CD1c-positive myeloid dendritic cell (primary cell): ENCODE data around the gene ZNF273.
A peak's percentile ranks its signal among the peaks of the same experiment; 100 is the strongest.

Experiments used
- DNase-seq: peaks from one replicate; pipeline ENCODE4 v3.0.0-alpha.2; 2016; ENCODE audit errors: extremely low spot score

The ZNF273 gene

DNA sequence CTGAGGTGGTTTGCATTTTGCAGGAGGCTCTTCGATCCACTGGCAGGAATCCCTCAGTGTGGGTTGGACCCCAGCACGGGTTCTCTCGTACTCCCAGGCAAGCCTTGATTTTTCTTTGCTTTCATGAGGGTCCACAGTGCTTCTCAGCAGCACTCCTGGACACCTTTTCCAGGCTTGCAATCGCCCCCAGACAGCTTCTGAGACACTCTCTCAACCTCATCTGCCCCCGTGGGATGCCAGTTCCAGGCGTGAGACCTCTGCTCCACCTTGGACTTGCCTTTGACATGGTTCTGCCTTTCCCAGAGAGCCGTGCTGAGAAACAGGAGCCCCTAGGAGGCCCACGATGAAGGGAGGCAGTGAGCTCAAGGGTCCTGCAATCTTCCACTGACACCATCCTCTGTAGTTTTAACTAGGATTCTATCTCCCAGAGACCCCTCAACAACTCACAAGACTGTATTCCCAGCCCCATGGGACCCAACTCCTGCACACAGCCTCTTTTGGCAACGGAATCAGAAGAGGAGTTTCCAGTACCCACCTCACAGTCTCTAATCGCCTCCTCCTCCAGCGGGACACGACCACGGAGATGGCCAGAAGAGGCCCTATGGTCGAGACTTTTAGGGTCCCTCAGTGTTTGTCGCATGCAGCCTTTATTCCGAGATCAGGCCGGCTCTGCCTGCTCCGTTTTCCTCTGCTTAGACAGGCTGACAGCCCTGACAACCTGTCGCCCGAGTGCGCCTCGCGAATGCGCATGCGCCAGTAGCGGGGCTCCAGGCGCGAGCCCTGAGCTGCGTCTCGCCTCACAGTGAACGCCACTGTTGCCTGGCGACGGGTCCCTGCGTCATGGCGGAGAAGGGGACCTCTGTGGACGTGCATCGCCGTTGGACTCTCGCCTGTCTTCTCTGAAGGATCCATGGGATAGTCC, 26.0 kb upstream of the ZNF273 start:
- DNase-seq, result peak; percentile 22

DNA sequence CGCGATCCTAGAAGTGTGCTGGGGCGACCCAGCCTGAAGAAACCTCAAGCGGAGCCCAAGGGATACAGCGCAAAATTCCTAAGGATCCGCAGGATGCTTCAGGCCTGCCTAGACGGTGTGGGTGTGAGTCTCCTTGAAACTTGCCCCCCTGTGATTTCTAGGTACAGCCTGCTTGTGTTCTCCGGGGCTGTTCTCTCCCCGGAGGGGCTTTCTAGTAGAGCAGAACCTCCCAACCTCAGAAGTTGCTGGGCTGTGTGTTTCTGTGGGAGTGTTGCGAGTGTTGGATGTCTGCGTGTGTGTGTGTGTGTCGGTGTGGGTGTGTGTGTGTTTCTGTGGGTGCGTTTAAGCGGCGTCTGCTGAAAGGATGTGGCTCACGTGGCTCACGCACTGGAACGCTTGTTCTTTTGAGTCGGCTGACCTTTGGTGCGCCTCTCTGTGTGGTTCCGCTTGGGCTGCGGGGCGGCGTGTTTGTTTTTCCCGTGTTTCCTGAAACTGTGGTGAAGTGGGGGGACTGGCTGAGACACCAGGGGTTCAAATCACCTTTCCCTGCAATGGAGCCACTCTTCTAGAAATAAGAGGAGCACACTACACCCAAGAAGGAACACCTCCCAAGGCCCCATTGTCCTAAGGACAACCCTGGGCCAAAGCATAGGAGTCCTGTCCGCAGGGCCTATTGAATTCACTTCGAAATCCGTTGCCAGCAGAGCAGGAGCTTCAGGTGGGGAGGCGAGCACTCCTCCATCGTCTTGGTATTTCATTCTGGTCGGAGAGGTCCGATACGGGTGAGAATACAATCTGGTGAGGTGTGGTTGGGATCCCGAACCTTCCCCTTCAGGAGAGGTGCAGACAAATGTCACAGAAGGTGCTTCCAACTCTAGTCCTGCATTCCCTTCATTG, 25.1 kb upstream of the ZNF273 start:
- no peak for DNase-seq

DNA sequence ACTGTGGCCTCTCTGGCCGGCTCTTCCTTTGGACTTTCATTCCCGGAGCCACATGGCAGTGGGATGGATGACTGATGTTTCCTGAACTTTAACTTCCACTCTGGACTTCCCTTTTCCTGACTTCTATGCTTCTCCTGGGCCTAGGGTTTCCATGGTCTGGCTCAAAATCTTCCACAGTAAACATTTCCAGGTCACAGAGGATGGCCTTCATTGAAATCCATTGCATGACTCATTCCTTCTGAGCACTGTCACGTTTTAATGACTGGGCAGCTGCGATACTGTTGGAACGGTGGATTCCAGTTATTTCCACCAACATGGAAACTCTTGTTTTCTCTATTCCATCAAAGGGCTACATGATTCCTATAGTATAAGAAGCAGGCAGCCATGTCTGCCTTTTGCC, 24.4 kb upstream of the ZNF273 start:
- DNase-seq, result no peak

DNA sequence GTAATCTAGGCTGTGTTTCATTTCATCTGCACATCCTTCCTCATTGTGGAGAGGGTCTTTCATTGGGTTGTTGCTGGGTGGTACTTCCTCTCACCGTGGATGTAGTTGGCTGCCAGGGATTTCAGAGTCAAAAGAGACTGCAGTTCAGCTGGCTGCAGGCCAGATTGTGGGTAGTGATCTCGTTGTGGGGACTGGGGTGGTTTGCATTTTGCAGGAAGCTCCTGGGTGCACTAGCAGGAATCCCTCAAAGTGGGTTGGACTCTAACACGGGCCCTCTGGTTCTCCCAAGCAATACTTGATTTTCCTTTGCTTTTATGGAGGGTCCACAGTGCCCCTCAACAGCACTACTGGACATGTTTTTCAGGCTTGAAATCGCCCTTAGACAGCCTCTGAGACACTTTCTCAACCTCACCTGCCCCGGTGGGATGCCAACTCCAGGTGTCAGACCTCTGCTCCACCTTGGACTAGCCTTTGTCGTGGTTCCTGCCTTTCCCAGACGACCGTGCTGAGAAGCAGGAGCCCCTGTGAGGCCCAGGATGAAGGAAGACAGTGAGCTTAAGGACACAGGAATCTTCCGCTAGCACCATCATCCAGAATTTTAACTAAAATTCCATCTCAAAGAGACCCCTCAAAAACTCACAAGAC, 23.9 kb upstream of the ZNF273 start:
- no peak for DNase-seq

DNA sequence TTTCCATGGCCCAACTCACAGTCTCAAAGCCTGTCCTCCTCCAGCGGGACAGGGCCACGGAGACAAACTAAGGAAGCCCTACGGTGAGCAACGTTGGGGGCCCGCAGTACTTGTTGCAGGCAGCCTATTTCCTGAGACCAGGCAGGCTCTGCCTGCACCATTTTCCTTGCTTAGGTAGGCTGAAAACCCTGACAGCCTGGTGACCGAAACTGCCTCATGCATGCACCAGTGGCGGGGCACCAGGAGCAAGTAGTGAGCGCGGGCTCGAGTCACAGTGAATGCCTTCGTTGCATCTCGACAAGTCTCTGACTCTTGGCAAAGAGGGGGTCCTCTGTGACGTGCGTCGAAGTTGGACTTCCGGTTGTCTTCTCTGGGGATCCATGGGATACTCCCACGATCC, 23.3 kb upstream of the ZNF273 start:
- no peak for DNase-seq

DNA sequence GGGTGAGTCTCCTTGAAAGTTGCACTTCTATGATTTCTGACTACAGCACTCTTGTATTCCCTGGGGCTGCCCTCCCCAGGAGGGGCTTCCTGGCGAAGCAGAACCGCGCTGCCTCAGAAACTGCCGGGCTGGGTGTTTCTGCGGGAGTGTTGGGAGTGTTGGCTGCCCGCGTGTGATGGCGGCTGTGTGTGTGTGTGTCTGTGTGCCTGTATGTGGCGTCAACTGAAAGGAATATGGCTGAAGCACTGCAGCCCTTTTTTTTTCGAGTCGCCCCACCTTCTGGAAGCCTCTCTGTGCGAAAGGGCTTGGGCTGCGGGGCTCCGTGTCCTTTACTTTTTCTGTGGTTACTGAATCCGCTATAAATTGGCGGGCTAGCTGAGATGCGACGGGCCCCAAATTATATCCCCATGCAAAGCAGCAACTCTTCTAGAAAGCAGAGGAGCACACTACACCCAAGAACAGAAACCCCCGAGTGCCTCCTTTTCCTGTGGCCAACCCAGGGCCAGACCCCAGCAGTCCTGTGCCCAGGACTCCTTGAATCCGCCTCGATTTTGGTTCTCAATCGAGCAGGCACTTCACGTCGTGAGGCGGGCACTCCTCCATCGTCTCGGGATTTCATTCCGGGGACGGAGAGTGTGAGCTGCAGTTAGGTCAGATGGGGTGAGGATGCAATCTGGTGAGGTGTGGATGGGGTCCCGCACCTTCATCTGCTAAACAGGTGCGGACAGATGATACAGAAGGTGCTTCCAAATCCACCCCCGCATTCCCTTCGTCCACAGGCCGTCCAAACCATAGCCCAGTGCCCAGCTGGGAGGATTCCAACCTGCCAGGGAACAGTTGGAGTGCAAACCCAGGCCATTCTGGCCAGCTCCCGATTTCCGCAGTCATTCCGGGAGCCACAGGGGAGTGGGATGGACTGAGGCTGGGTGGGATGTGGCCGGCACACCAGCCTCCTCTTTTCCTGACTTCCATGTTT, 22.5 kb upstream of the ZNF273 start:
- no peak for DNase-seq

DNA sequence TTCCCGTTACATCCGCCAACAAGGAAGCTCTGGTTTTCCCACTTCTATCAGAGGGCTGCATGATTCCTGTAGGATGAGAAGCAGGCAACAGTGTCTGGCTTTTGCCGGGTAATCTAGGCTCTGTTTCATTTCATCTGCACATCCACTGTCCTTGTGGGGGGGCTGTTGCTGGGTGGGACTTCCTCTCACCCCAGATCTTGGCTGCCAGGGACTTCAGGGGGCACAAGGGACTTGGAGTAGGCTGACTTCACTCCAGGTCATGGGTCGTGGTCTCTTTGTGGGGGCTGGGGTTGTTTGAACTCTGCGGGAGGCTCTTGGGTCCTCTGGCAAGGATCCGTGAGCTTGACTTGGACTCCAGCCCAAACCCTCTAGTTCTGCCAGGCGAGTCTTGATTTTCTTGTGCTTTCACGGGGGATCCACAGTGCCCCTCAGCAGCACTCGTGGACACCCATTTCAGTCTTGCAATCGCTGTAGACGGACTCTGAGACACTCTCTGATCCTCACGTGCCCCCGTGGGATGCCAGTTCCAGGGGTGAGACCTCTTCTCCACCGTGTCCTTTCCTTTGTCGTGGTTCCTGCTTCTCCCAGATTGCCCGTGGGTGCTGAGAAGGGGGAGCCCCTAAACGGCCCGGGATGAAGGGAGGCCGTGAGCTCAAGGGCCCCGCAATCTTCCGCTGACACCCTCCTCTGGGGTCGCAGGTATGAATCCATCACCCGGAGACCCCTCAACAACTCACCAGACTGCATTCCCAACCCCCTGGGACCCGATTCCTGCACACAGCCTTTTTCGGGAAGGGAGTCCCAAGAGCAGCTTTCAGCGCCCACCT, 21.4 kb upstream of the ZNF273 start:
- no peak for DNase-seq

DNA sequence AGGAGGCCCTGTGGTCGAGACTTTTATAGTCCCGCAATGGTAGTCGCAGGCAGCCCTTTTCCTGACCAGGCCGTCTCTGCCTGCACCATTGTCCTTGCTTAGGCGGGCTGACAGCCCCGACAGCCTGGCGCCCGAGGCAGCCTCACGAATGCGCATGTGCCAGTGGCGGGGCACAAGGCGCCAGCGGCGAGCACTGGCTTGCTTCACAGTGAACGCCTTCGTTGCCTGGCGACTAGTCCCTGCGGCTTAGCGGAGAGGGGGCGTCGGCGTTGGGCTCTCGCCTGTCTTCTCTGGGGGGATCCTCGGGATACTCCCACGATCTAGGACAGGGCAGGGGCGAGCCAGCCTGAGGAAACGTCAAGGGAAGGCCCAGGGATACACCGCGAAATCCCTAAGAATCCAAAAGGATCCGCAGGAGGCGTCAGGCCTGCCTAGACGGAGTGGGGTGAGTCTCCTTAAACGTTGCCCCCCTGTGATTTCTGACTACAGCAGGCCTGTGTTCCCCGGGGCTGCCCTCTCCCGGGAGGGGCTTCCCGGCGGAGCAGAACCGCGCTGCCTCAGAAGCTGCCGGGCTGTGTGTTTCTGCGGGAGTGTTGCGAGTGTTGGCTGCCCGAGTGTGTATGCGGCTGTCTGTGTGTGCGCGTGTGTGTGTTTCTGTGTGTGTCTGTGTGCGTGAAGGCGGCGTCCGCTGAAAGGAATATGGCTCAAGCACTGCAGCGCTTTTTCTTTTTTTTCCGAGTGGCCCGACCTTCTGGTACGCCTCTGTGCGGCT, 20.5 kb upstream of the ZNF273 start:
- DNase-seq, result no peak

DNA sequence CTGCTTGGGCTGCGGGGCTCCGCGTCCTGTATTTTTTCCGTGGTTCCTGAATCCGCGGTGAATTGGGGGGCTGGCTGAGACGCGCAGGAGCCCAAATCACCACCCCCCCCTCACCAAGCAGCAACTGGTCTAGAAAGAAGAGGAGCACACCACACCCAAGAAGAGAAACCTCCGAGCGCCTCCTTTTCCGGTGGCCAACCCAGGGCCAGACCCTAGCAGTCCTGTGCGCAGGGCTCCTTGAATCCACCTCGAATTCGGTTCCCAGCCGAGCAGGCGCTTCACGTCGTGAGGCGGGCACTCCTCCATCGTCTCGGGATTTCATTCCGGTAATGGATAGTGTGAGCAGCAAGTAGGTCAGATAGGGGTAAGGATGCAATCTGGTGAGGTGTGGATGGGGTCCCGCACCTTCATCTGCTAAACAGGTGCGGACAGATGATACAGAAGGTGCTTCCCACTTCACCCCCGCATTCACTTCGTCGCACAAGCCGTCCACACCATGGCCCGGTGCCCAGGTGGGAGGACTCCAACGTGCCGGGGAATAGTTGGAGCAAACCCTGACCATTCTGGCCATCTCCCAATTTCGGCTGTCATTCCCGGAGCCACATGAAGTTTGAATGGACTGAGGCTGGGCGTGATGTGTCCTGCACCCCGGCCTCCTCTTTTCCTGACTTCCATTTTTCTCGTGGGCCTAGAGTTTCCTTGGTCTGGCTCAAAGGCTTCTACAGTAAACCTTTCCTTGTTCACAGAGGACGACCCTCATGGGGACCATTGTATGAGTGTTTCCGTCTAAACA, 19.8 kb upstream of the ZNF273 start:
- no peak for DNase-seq

DNA sequence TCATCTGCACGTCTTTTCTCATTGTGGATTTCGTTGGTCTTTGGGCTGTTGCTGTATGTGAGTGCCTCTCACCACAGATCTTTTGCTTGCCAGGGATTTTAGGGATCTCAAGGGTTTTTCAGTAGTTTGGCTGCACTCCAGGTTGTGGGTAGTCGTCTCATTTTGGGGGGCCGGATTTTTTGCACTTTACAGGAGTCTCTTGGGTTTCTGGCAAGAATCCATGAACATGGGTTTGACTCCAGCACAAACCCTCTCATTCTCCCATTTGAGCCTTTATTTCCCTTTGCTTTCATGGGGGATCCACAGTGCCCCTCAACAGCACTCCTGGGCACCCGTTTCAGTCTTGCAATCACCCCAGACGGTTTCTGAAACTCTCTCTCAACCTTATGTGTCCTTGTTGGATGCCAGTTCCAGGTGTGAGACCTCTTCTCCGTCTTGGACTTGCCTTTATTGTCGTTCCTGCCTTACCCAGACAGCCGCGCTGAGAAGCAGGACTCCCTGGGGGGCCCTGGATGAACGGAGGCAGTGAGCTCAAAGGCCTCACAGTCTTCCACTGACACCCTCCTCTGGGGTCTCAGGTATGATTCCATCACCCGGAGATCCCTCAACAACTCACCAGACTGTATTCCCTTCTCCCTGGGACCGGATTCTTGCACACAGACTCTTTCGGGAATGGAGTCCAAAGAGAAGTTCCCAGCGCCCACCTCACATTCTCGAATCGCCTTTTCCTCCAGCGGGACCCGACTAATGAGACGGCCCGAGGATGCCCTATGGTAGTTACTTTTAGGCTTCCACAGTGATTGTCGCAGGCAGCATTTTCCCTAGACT, 18.8 kb upstream of the ZNF273 start:
- no peak for DNase-seq

DNA sequence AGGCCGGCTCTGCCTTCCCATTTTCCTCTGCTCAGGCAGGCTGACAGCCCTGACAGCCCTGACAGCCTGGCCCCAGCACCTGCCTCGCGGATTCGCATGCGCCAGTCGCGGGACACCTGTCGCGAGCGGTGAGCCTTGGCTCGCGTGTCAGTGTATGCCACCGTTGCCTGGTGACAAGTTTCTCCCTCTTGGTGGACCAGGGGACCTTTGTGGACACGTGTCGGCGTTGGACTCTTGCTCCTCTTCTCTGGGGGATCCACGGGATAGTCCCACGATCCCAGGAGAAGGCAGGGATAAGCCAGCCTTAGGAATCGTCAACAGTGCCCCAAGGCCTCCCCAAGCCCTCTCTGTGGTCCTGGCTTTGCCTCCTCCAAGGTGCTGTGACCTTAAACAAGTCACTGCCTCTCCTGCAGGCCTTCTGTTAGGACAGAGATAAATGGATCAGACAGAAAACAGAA, 18.1 kb upstream of the ZNF273 start:
- no peak for DNase-seq

DNA sequence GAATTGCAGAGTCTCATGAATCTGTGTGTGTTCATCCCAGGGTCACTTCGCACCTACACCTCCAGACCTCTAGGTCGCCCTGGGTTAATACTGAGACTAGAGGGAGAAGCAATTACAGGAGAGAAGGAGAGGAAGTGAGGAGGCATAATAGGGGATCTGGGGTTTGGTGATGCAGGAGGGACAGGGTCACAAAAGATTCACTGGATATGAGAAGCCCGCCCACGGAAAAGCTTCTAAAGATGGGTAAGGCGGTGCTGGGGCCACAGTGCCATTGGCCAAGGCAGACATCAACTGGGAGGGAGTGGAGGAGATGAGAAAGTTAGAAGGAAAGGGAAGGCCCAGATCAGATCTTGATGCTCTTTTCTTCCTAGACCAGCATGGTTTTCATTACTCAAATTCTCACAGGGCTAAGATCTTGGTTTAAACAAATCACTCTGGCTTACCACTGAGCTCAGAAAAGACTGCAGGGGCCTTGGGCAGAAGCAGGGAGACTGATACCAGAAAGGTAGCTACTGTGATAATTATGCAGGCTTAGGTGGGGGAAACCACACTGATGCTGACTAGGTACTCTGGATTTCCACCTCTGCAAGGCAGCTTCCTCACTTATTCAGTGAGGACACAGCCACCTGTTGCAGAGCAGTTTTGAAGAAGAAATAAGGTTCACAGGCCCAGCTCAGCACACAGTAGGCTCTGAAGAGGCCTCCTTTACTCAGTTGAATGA, 17.4 kb upstream of the ZNF273 start:
- DNase-seq, result no peak

DNA sequence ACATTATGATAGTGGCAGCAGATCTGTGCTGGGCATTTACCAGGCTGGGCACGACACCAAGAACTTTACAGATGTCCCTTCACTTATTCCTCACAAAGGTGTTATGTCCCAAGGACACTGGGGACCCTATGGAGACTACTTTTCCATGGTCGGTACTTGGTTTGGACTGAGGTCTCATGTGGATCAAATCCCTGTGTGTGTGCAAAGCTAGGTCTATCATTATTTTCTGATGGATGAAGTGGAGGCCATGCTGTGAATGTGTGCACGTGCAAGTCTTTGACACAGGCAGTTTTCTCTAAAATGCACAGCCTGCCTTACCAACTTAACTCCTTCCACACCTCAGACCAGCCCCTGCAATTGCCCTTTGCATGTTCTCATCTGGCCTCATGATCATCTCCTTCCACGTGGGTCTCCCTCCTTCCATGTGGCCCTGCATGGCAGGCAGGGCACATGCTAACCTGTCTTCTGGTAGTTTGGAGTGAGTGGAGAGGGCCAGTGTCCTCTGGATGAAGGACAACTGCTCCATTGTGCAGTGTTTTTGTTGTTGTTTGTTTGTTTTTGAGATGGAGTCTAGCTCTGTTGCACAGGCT, 16.0 kb upstream of the ZNF273 start:
- DNase-seq, result no peak

DNA sequence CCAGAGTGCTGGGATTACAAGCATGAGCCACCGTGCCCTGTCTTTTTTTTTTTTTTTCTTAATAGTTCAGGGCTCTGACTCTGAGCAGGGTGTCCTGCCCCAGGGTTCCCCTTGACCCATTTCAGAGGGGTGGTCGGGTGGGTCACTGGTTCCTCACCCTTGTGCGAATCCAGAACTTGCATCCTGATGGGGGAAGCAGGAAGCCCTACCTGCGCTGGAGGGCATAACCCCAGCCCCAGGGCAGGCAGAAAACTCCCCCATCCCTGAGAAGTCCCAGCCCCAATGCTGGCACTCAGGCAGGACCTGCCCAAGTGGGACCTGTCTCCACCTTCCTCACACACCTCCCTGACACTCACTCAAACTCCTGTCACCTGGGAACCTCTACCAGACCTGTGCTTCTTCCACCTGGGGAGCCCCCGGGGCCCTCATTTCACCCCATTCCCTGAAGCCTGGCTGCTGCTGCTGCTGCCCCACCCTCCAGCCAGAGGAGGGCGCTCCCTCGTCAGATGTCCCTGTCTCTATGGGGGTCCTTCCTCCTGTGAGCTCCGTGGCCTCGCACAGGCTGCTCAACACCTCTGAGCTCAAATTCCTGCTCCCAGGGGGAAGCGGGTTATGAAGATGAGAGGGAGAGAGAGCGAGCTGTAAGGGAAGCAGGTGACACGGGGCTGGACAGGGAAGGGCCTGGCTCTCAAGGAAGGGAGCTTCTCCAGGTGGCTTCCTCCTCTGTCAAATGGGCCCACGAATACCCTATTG, 15.1 kb upstream of the ZNF273 start:
- DNase-seq, result peak; percentile 10

DNA sequence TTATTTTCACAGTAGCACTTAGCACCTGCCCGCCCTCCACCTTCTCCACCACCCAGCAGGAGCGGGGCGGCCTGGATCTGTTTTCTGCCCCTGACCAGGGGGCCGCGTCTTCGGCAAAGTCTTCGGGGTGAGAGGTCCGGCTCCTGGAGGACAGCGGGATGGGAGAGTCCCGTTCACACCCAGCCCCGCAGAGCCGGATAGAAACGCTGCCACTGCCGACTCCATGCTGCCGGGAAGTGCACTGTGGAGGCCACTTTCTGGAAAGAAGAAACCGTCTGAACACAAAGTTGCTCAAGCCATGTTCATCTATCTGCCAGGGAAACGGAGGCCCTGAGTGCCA, 14.5 kb upstream of the ZNF273 start:
- no peak for DNase-seq
